T-cell (primary cell): ENCODE data around the gene REN. TPM values are rescaled to one million over a fixed set of nuclear protein-coding genes. Genes with fewer than 3 reads are reported as not detected.

Source experiments
- ATAC-seq, 4 experiments: fragments of 200-7000 bp in 3 of 4; fragments of 150-1000 bp in 1 of 4; cut with Tn5 transposase; replicated peaks in 1 of 4; 1 replicate in 3 of 4; 2 replicates in 1 of 4; pipeline ENCODE4 v1.10.0; 2021; ENCODE audit warnings: moderate library complexity in 3 of 4, mild to moderate bottlenecking in 2 of 4, moderate number of reproducible peaks in 1 of 4
- CTCF ChIA-PET, 2 donors: fragments of 300-600 bp; sonication (Branson Sonifier 250); formaldehyde crosslinking; loops; one replicate each; lab custom pipeline; 2022; ENCODE audit warnings: antibody characterized with exemption in 2 of 2; lab: Charles Lee
- POLR2A ChIA-PET, 2 donors: fragments of 300-600 bp; sonication (Branson Sonifier 250); formaldehyde crosslinking; loops; one replicate each; lab custom pipeline; 2022; ENCODE audit warnings: antibody characterized with exemption in 2 of 2; lab: Charles Lee
- DNase-seq, 35 experiments: peaks; one replicate each; pipeline versions ENCODE4 v3.0.0 to v3.0.0-alpha.2; 2013 to 2023
- H3K27ac ChIP-seq: one replicate; pipeline ENCODE4 v1.5.1; 2013; ENCODE audit warnings: low read length
- H3K27me3 ChIP-seq, 2 experiments: replicated peaks in 1 of 2; 1 replicate in 1 of 2; 2 replicates in 1 of 2; pipeline versions ENCODE4 v1.6.1 to v1.7.0; 2013; ENCODE audit warnings: low read length in 1 of 2, mixed read lengths in 1 of 2; ENCODE audit not compliant: control insufficient read depth in 2 of 2, insufficient read depth in 2 of 2; ENCODE audit errors: extremely low read depth in 1 of 2
- H3K36me3 ChIP-seq, 2 donors: 1 replicate in 1 of 2; 2 replicates in 1 of 2; pipeline versions ENCODE4 v1.6.1 to v1.7.0; 2013; ENCODE audit warnings: low read length in 1 of 2; ENCODE audit not compliant: control insufficient read depth in 2 of 2, insufficient read depth in 1 of 2; ENCODE audit errors: extremely low read depth in 1 of 2
- H3K4me1 ChIP-seq, 2 experiments: 1 replicate in 1 of 2; 2 replicates in 1 of 2; pipeline versions ENCODE4 v1.6.1 to v1.7.0; 2013; ENCODE audit warnings: low read length in 2 of 2, mixed read lengths in 1 of 2; ENCODE audit not compliant: insufficient read depth in 2 of 2, control insufficient read depth in 1 of 2; ENCODE audit errors: extremely low read depth in 1 of 2
- H3K4me3 ChIP-seq, 2 donors: 1 replicate in 1 of 2; 2 replicates in 1 of 2; pipeline versions ENCODE4 v1.5.1 to v1.7.0; 2013; ENCODE audit warnings: mild to moderate bottlenecking in 2 of 2, low read length in 1 of 2, moderate library complexity in 1 of 2; ENCODE audit not compliant: control insufficient read depth in 1 of 2; ENCODE audit errors: extremely low read depth in 1 of 2
- H3K9me3 ChIP-seq: 2 replicates; pipeline ENCODE4 v1.7.0; 2013
- H3K27ac Mint-ChIP-seq, 2 donors: one replicate each; pipeline ENCODE4 v1.8.0; 2020 to 2021; ENCODE audit warnings: mild to moderate bottlenecking in 2 of 2, mixed read lengths in 2 of 2
- H3K27me3 Mint-ChIP-seq, 2 donors: one replicate each; pipeline ENCODE4 v1.8.0; 2021 to 2022; ENCODE audit warnings: mixed read lengths in 2 of 2
- H3K36me3 Mint-ChIP-seq: one replicate; pipeline ENCODE4 v1.8.0; 2021; ENCODE audit warnings: mixed read lengths
- H3K4me1 Mint-ChIP-seq, 3 donors: one replicate each; pipeline ENCODE4 v1.8.0; 2020 to 2022; ENCODE audit warnings: mixed read lengths in 3 of 3, mild to moderate bottlenecking in 1 of 3
- H3K4me3 Mint-ChIP-seq, 3 donors: one replicate each; pipeline ENCODE4 v1.8.0; 2020 to 2022; ENCODE audit warnings: mild to moderate bottlenecking in 3 of 3, mixed read lengths in 3 of 3, moderate library complexity in 3 of 3
- H3K9me3 Mint-ChIP-seq, 3 donors: one replicate each; pipeline ENCODE4 v1.8.0; 2020 to 2022; ENCODE audit warnings: mixed read lengths in 3 of 3
- WGBS: methylation state at CpG from one replicate; pipeline ENCODE4 v1.1.5; 2013; ENCODE audit warnings: missing lambda C conversion rate; ENCODE audit not compliant: insufficient coverage; 5-methylcytosine and 5-hydroxymethylcytosine counted together
- total RNA-seq, 35 experiments: library from RNA in 6 of 35; stranded (reverse) in 6 of 35; fragments of 120-200 nt in 1 of 35; gene quantifications; one replicate each; pipeline versions ENCODE4 v1.2.1 to v1.2.4 and lab custom pipeline; 2013 to 2026

Gene REN
- total RNA-seq, 5 donors from 2014 or later (not counting 1 experiment from before 2014, with no cell fraction given), result not detected

GRCh38 chr1:204147406-204148383 lies 18.4 kb downstream of the REN start:
- H3K4me1 ChIP-seq, result peaks cover 0 to 15% of the 10 kb centered on the region in 2 experiments
- ChIA-PET CTCF (no interaction called here), POLR2A (interaction anchor here in 1 of 2 donors (0.6 kb wide), 1 partner anchor 405 kb away, joined by 4 read pairs; no protein-coding TSS in a partner anchor)
- Mint-ChIP-seq H3K27ac (no peak overlapping the region), H3K27me3 (peaks cover 0 to 6% of the 10 kb centered on the region in 2 donors), H3K4me1 (peaks cover 0 to 14% (median 8%) of the 10 kb centered on the region in 3 donors), H3K4me3 (no peak overlapping the region), H3K36me3 (no peaks in the 10 kb centered on the region), H3K9me3 (no peaks in the 10 kb centered on the region)
- no peak overlapping the region for H3K27ac ChIP-seq
- 75% methylated on average over 5 of the region's 13 CpGs for WGBS
- DNase-seq, result no peak
- H3K27me3 ChIP-seq, result peaks cover 0 to 19% of the 10 kb centered on the region in 2 experiments
- H3K9me3 ChIP-seq, result no peaks in the 10 kb centered on the region
- no peaks in the 10 kb centered on the region for H3K36me3 ChIP-seq
- ATAC-seq, result no peak
- H3K4me3 ChIP-seq, result no peak overlapping the region

- 60% methylated on average over 1 of the region's 7 CpGs for WGBS
- Mint-ChIP-seq H3K27ac (no peak overlapping the region), H3K36me3 (no peaks in the 10 kb centered on the region), H3K27me3 (peaks cover 0 to 6% of the 10 kb centered on the region in 2 donors), H3K4me1 (peaks cover 0 to 10% (median 4%) of the 10 kb centered on the region in 3 donors), H3K9me3 (no peaks in the 10 kb centered on the region), H3K4me3 (no peak overlapping the region)
- CTCF ChIA-PET, result no interaction called here
- no peak for ATAC-seq
- no peaks in the 10 kb centered on the region for H3K36me3 ChIP-seq
- H3K27me3 ChIP-seq, result peaks cover 0 to 13% of the 10 kb centered on the region in 2 experiments
- DNase-seq, result no peak
- no peak overlapping the region for H3K4me3 ChIP-seq
- POLR2A ChIA-PET, result no interaction called here
- H3K9me3 ChIP-seq, result no peaks in the 10 kb centered on the region
- H3K27ac ChIP-seq, result no peak overlapping the region
- H3K4me1 ChIP-seq, result peaks cover 0 to 9% of the 10 kb centered on the region in 2 experiments
These were observed 19.2 kb downstream of the REN start for GRCh38 chr1:204146965-204147364.

GRCh38 chr1:204146309-204146708 lies 19.8 kb downstream of the REN start:
- ATAC-seq (no peak), DNase-seq (no peak)
- Mint-ChIP-seq H3K9me3 (no peaks in the 10 kb centered on the region), H3K27me3 (peaks cover 0 to 6% of the 10 kb centered on the region in 2 donors), H3K27ac (no peak overlapping the region), H3K4me1 (peaks cover 0 to 10% (median 4%) of the 10 kb centered on the region in 3 donors), H3K4me3 (no peak overlapping the region), H3K36me3 (no peaks in the 10 kb centered on the region)
- WGBS, result 87% methylated on average over 2 of the region's 6 CpGs
- ChIA-PET CTCF (no interaction called here), POLR2A (no interaction called here)
- Histone ChIP-seq H3K27ac (no peak overlapping the region), H3K9me3 (no peaks in the 10 kb centered on the region), H3K4me1 (peaks cover 0 to 6% of the 10 kb centered on the region in 2 experiments), H3K4me3 (no peak overlapping the region), H3K27me3 (peaks cover 0 to 11% of the 10 kb centered on the region in 2 experiments), H3K36me3 (no peaks in the 10 kb centered on the region)

- H3K4me1 Mint-ChIP-seq, result peaks cover 0 to 2% (median 1%) of the 10 kb centered on the region in 3 donors
- peaks cover 0 to under 1% of the 10 kb centered on the region in 2 donors for H3K27me3 Mint-ChIP-seq
- H3K4me1 ChIP-seq, result no peaks in the 10 kb centered on the region
- ChIA-PET POLR2A (no interaction called here), CTCF (interaction anchor here in 1 of 2 donors (1.1 kb wide), 1 partner anchor 16 kb away, joined by 3 read pairs; no protein-coding TSS in a partner anchor)
- H3K9me3 Mint-ChIP-seq, result no peaks in the 10 kb centered on the region
- no peak overlapping the region for H3K27ac ChIP-seq
- no peaks in the 10 kb centered on the region for H3K9me3 ChIP-seq
- H3K27me3 ChIP-seq, result peaks cover 0 to under 1% of the 10 kb centered on the region in 2 experiments
- no peak for DNase-seq
- H3K27ac Mint-ChIP-seq, result no peak overlapping the region
- H3K4me3 ChIP-seq, result no peak overlapping the region
- H3K36me3 Mint-ChIP-seq, result peaks cover 5% of the 10 kb centered on the region
- H3K4me3 Mint-ChIP-seq, result no peak overlapping the region
- no peaks in the 10 kb centered on the region for H3K36me3 ChIP-seq
- ATAC-seq, result no peak
- 60% methylated on average over 4 of the region's 4 CpGs for WGBS
These were observed 21.1 kb downstream of the REN start for GRCh38 chr1:204145033-204145504.

- ChIA-PET CTCF (interaction anchor here in 1 of 2 donors (0.6 kb wide), 1 partner anchor 162 kb away, joined by 3 read pairs; no protein-coding TSS in a partner anchor), POLR2A (no interaction called here)
- Histone ChIP-seq H3K36me3 (no peaks in the 10 kb centered on the region), H3K9me3 (no peaks in the 10 kb centered on the region), H3K27me3 (no peaks in the 10 kb centered on the region), H3K4me3 (no peak overlapping the region), H3K4me1 (no peaks in the 10 kb centered on the region), H3K27ac (no peak overlapping the region)
- peaks cover 11% of the 10 kb centered on the region for H3K36me3 Mint-ChIP-seq
- no peak overlapping the region for H3K4me3 Mint-ChIP-seq
- H3K27ac Mint-ChIP-seq, result no peak overlapping the region
- H3K4me1 Mint-ChIP-seq, result no peaks in the 10 kb centered on the region
- H3K9me3 Mint-ChIP-seq, result no peaks in the 10 kb centered on the region
- ATAC-seq, result no peak
- H3K27me3 Mint-ChIP-seq, result no peaks in the 10 kb centered on the region
- no peak for DNase-seq
- 86% methylated on average over 10 of the region's 14 CpGs for WGBS
These were observed 22.7 kb downstream of the REN start for GRCh38 chr1:204143276-204144041.
